ENCODE measurements around the gene MAP4K3. TPM values are rescaled to one million over a fixed set of nuclear protein-coding genes. Genes with fewer than 3 reads are reported as not detected.

MAP4K3 gene
- total RNA-seq, 1 experiment from 2014 or later: 21.4 TPM

- TF ChIP-seq ZBTB33 (IDR thresholded peaks at IDR 0.05; ENCODE audit: extremely low read depth, insufficient replicate concordance, low read length) (no peak), MAX (IDR thresholded peaks at IDR 0.05) (0 out of 2 replicates have a peak, but pooled peaks have one; percentile 34), REST (IDR thresholded peaks at IDR 0.05; ENCODE audit: low read depth) (no peak), EZH2phosphoT487 (IDR thresholded peaks at IDR 0.05; ENCODE audit: borderline replicate concordance) (no peak), YY1 (IDR thresholded peaks at IDR 0.05; ENCODE audit: extremely low read depth, insufficient replicate concordance, low read depth, low read length) (no peak), SRF (IDR thresholded peaks at IDR 0.05; ENCODE audit: low read depth) (peak; percentile 33; the same call in 1 of the 2 replicates), EGR1 (IDR thresholded peaks at IDR 0.05; ENCODE audit: low read depth) (no peak)
Measured at GRCh38 chr2:39411181-39411944, 25.7 kb downstream of the MAP4K3 start (continued).
